OCI-LY7 (cell line): Measurements from ENCODE around the gene KRTAP5-7. TPM values are rescaled to one million over a fixed set of nuclear protein-coding genes. Genes with fewer than 3 reads are reported as not detected.

Experiments
- BruUV-seq: library from RNA; stranded (reverse); fragments of 400-500 nt; replicated peaks from 2 replicates; lab custom pipeline; 2021; lab: Mats Ljungman, UMichigan
- CTCF ChIA-PET: fragments of 300-600 bp; sonication (Branson Sonifier 250); formaldehyde crosslinking; loops from one replicate; lab custom pipeline; 2022; ENCODE audit warnings: antibody characterized with exemption; ENCODE audit not compliant: unreplicated experiment; lab: Charles Lee
- POLR2A ChIA-PET: fragments of 300-600 bp; sonication (Branson Sonifier 250); formaldehyde crosslinking; loops from one replicate; lab custom pipeline; 2022; ENCODE audit warnings: antibody characterized with exemption; lab: Charles Lee
- DNase-seq: peaks from one replicate; pipeline ENCODE4 v3.0.0-alpha.2; 2015; ENCODE audit warnings: low spot score
- H2AFZ ChIP-seq: fragments of 200-600 bp; sonication (generic), shearing (Covaris generic); 2 replicates; pipeline ENCODE4 v1.6.1; 2014; ENCODE audit warnings: mild to moderate bottlenecking, antibody characterized with exemption, low read length, moderate library complexity
- H3K27ac ChIP-seq: fragments of 200-600 bp; sonication (generic); 2 replicates; pipeline ENCODE4 v1.5.1; 2014; ENCODE audit warnings: mixed run types, low read depth, mild to moderate bottlenecking, moderate library complexity, low read length, inconsistent platforms; ENCODE audit not compliant: poor library complexity, severe bottlenecking
- H3K36me3 ChIP-seq: fragments of 200-600 bp; sonication (generic); 2 replicates; pipeline ENCODE4 v1.6.1; 2014; ENCODE audit warnings: mild to moderate bottlenecking, antibody characterized with exemption, low read length, moderate library complexity, mixed read lengths; ENCODE audit not compliant: insufficient read depth
- H3K4me1 ChIP-seq: fragments of 200-600 bp; sonication (generic); 2 replicates; pipeline ENCODE4 v1.5.1; 2014; ENCODE audit warnings: mild to moderate bottlenecking, low read length; ENCODE audit not compliant: insufficient read depth, poor library complexity, severe bottlenecking
- H3K4me2 ChIP-seq: fragments of 200-600 bp; sonication (generic); 2 replicates; pipeline ENCODE4 v1.6.1; 2014; ENCODE audit warnings: mild to moderate bottlenecking, low read length
- H3K4me3 ChIP-seq: fragments of 200-600 bp; sonication (generic); 2 replicates; pipeline ENCODE4 v1.5.1; 2014; ENCODE audit warnings: mild to moderate bottlenecking, low read depth, low read length; ENCODE audit not compliant: poor library complexity, severe bottlenecking
- H3K79me2 ChIP-seq: fragments of 200-600 bp; sonication (generic); 2 replicates; pipeline ENCODE4 v1.6.1; 2016; ENCODE audit warnings: low read depth, mild to moderate bottlenecking, low read length, moderate library complexity, mixed read lengths; ENCODE audit not compliant: insufficient read depth
- H3K9me2 ChIP-seq: fragments of 200-600 bp; sonication (generic); 2 replicates; pipeline ENCODE4 v1.6.1; 2016; ENCODE audit warnings: mild to moderate bottlenecking, low read length, mixed read lengths; ENCODE audit not compliant: insufficient read depth
- H3K9me3 ChIP-seq: fragments of 200-600 bp; sonication (generic); 2 replicates; pipeline ENCODE4 v1.6.1; 2014; ENCODE audit warnings: mild to moderate bottlenecking, mixed run types, low read length, mixed read lengths
- H4K20me1 ChIP-seq: fragments of 200-600 bp; sonication (generic); 2 replicates; pipeline ENCODE4 v1.6.1; 2014; ENCODE audit warnings: mild to moderate bottlenecking, antibody characterized with exemption, low read length, moderate library complexity, mixed read lengths; ENCODE audit not compliant: insufficient read depth
- CTCF ChIP-seq: fragments of 200-600 bp; sonication (generic); conservative IDR thresholded peaks from 2 replicates; pipeline ENCODE4 v1.5.1; 2014; ENCODE audit warnings: mild to moderate bottlenecking, antibody characterized with exemption, low read length, moderate library complexity, mixed read lengths
- EZH2phosphoT487 ChIP-seq: fragments of 200-600 bp; sonication (generic); IDR thresholded peaks from 2 replicates; pipeline ENCODE4 v1.6.1; 2018; ENCODE audit warnings: low read depth, borderline replicate concordance, mild to moderate bottlenecking, mixed run types, antibody characterized with exemption, low read length, moderate library complexity, mixed read lengths
- intact Hi-C: fragments of 100-400 bp; cut with micrococcal nuclease; formaldehyde crosslinking; loops from one replicate; pipeline ENCODE4 v1.10.0; 2022; ENCODE audit not compliant: unreplicated experiment
- total RNA-seq, 2 experiments: library from RNA; depleted of rRNA in 1 of 2; stranded (reverse); fragments of >200 nt in 1 of 2; shearing (Covaris generic) in 1 of 2; gene quantifications; 2 replicates each; pipeline ENCODE4 v1.2.3, GENCODE V29; 2014 to 2022

The KRTAP5-7 gene
- total RNA-seq, 2 experiments from 2014 or later, result not detected

- intact Hi-C loops, result no loop called here
- TF ChIP-seq CTCF, result no peak
- TF ChIP-seq EZH2phosphoT487, result no peak
- Histone ChIP-seq H3K4me3 (no peak overlapping the region), H3K4me2 (no peak overlapping the region), H3K27ac (no peak overlapping the region), H3K79me2 (no peaks in the 10 kb centered on the region), H4K20me1 (no peaks in the 10 kb centered on the region), H2AFZ (no peak overlapping the region), H3K9me3 (no peaks in the 10 kb centered on the region), H3K4me1 (no peaks in the 10 kb centered on the region), H3K36me3 (no peaks in the 10 kb centered on the region), H3K9me2 (no peaks in the 10 kb centered on the region)
- ChIA-PET CTCF (no interaction called here), POLR2A (no interaction called here)
- DNase-seq, result no peak
- no TSS peak for BruUV-seq
Observed at GRCh38 chr11:71572811-71573210, 45.7 kb downstream of the KRTAP5-7 start.

GRCh38 chr11:71574418-71574817 is 47.4 kb downstream of the KRTAP5-7 start:
- Histone ChIP-seq H3K4me3 (no peak overlapping the region), H3K36me3 (no peaks in the 10 kb centered on the region), H3K9me3 (no peaks in the 10 kb centered on the region), H3K79me2 (no peaks in the 10 kb centered on the region), H3K4me1 (no peaks in the 10 kb centered on the region), H4K20me1 (no peaks in the 10 kb centered on the region), H3K9me2 (no peaks in the 10 kb centered on the region), H3K4me2 (no peak overlapping the region), H2AFZ (no peak overlapping the region), H3K27ac (no peak overlapping the region)
- no TSS peak for BruUV-seq
- ChIA-PET CTCF (interaction anchor here (0.6 kb wide), 1 partner anchor 314 kb away, joined by 3 read pairs; no protein-coding TSS in a partner anchor), POLR2A (no interaction called here)
- no peak for TF ChIP-seq EZH2phosphoT487
- no peak for TF ChIP-seq CTCF
- intact Hi-C loops, result no loop called here
- DNase-seq, result no peak

GRCh38 chr11:71575723-71576424 is 48.8 kb downstream of the KRTAP5-7 start:
- H4K20me1 ChIP-seq, result no peaks in the 10 kb centered on the region

More at GRCh38 chr11:71575723-71576424, 48.8 kb downstream of the KRTAP5-7 start:
- TF ChIP-seq CTCF (no peak), EZH2phosphoT487 (no peak)
- Histone ChIP-seq H3K27ac (no peak overlapping the region), H3K36me3 (no peaks in the 10 kb centered on the region), H3K4me1 (no peaks in the 10 kb centered on the region), H2AFZ (no peak overlapping the region), H3K9me3 (no peaks in the 10 kb centered on the region), H3K79me2 (no peaks in the 10 kb centered on the region), H3K9me2 (no peaks in the 10 kb centered on the region), H3K4me3 (no peak overlapping the region), H3K4me2 (no peak overlapping the region)
- CTCF ChIA-PET, result no interaction called here
- no TSS peak for BruUV-seq
- intact Hi-C loops, result no loop called here
- no peak for DNase-seq
- POLR2A ChIA-PET, result interaction anchor here (0.6 kb wide), 1 partner anchor 89 kb away, joined by 3 read pairs; no protein-coding TSS in a partner anchor
